Central memory CD8-positive, alpha-beta T cell (primary cell): Measurements from ENCODE around the gene PTPN1.
"Not testable (repeated sequence)": the region's sequence is repeated elsewhere in the genome, so short reads cannot be mapped to it uniquely, and the experiment has no call there.

Experiments used
- ATAC-seq: fragments of 150-1000 bp; cut with Tn5 transposase; replicated peaks from 2 replicates; pipeline ENCODE4 v1.10.0; 2022; ENCODE audit warnings: mild to moderate bottlenecking, moderate FRiP score, moderate number of reproducible peaks; ENCODE audit not compliant: poor library complexity, severe bottlenecking; ENCODE audit errors: extremely low read depth
- DNase-seq, 2 donors: peaks; one replicate each; pipeline ENCODE4 v3.0.0; 2021; ENCODE audit warnings: low spot score in 2 of 2
- H3K27ac Mint-ChIP-seq: one replicate; pipeline ENCODE4 v1.8.0; 2022; ENCODE audit warnings: low read depth, mild to moderate bottlenecking, moderate library complexity, mixed read lengths
- H3K27me3 Mint-ChIP-seq: one replicate; pipeline ENCODE4 v1.8.0; 2022; ENCODE audit warnings: mixed read lengths
- H3K36me3 Mint-ChIP-seq: one replicate; pipeline ENCODE4 v1.8.0; 2022; ENCODE audit warnings: mild to moderate bottlenecking, moderate library complexity, mixed read lengths; ENCODE audit not compliant: insufficient read depth
- H3K4me1 Mint-ChIP-seq: one replicate; pipeline ENCODE4 v1.8.0; 2022; ENCODE audit warnings: mixed read lengths
- H3K4me3 Mint-ChIP-seq: one replicate; pipeline ENCODE4 v1.8.0; 2022; ENCODE audit warnings: mild to moderate bottlenecking, moderate library complexity, mixed read lengths
- H3K9me3 Mint-ChIP-seq: one replicate; pipeline ENCODE4 v1.8.0; 2022; ENCODE audit warnings: mixed read lengths

PTPN1 gene

DNA sequence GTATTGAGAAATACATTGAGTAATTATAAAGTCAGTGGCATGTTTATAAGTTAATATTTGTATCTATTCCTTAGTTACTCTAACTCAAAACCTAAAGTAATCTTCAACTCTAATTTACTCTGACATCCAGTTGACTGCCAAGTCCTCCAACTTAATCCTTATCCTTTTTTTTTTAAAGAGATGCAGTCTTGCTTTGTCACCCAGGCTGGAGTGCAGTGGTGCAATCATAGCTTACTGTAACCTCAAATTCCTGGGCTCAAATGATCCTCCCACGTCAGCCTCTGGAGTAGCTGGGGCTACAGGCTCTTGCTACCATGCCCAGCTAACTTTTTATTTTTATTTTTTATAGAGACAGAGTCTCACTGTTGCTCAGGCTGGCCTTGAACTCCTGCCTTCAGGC is 24.4 kb downstream of the PTPN1 start:
- Mint-ChIP-seq H3K4me1 (peaks cover 72% of the 10 kb centered on the region), H3K27me3 (no peaks in the 10 kb centered on the region), H3K9me3 (no peaks in the 10 kb centered on the region), H3K4me3 (no peak overlapping the region), H3K27ac (no peak overlapping the region), H3K36me3 (peaks cover 12% of the 10 kb centered on the region)
- no peak for DNase-seq
- ATAC-seq, result no peak

DNA sequence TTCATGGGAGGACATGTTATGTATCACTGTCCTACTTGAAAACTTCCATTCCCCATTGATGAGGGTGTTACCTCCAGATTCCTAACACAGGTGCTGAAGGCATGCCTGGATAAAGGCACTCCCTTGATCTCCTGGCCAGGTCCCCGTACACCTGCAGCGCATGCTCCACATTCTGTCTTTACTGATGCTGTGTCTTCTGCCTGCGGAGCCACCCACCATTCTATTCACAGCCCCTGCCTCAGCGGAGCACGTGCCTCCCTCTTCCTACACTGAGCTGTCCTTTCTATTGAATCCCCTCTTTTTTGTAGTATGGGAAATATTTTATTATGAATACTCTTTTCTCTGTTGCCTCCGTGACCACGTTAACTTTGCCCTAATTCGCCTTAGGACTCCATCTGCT is 25.0 kb downstream of the PTPN1 start:
- DNase-seq (no peak), ATAC-seq (no peak)
- Mint-ChIP-seq H3K27ac (no peak overlapping the region), H3K27me3 (no peaks in the 10 kb centered on the region), H3K4me3 (no peak overlapping the region), H3K4me1 (peaks cover 70% of the 10 kb centered on the region), H3K9me3 (no peaks in the 10 kb centered on the region), H3K36me3 (peaks cover 12% of the 10 kb centered on the region)

DNA sequence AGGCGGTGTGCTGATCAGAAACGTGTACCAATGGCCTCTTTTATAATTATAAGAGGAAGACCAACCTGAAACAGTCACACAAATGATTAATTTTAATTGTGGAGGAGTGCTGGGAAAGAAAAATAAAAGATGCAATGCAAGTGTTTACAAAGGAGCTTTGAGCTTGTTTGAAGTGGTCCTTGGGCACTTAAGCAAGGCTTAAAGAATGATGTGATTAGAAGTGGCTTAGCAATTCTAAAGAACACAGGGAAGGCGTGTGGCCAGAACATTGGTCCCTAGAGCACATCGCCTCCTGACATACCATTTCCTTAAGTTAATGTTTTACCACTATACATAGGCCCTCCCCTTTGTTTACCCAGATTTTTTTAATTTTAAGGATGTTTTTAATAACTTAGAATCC is 26.1 kb downstream of the PTPN1 start:
- Mint-ChIP-seq H3K4me3 (no peak overlapping the region), H3K4me1 (peaks cover 77% of the 10 kb centered on the region), H3K9me3 (no peaks in the 10 kb centered on the region), H3K27ac (no peak overlapping the region), H3K27me3 (no peaks in the 10 kb centered on the region), H3K36me3 (peaks cover 14% of the 10 kb centered on the region)
- DNase-seq (no peak), ATAC-seq (no peak)

DNA sequence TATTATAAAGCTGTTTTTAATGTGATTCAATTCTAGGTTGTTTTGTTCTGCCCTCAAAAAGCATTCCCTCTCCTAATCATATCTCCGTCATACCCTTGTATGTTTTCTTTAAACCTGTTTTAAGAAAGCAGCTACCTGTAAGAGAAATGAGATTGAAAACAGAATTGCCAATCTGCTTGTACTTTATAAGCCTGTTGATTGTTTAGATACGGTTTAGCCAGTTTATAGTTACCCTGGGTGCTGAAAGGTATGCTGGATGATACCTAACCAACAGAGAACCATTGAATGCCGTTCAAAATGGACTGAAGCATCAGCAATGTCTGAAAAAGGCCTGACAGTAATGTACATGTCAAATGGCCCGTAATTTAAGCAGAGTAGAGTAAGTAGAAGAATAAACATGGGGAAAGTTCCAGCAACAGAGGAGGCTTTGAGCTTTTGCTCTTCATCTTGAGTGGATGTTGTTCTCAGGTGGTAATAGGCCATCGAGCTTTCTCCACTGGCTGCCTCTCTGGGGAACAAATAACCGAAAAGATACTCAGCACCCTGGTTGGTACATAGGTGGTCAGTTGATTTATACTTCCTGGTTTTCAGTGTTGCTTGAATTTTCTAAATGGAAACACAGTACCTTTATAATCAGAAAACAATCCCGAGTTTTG is 27.5 kb downstream of the PTPN1 start:
- Mint-ChIP-seq H3K36me3 (peaks cover 13% of the 10 kb centered on the region), H3K4me3 (no peak overlapping the region), H3K27ac (no peak overlapping the region), H3K9me3 (no peaks in the 10 kb centered on the region), H3K4me1 (peaks cover 77% of the 10 kb centered on the region), H3K27me3 (no peaks in the 10 kb centered on the region)
- no peak for DNase-seq
- ATAC-seq, result no peak

DNA sequence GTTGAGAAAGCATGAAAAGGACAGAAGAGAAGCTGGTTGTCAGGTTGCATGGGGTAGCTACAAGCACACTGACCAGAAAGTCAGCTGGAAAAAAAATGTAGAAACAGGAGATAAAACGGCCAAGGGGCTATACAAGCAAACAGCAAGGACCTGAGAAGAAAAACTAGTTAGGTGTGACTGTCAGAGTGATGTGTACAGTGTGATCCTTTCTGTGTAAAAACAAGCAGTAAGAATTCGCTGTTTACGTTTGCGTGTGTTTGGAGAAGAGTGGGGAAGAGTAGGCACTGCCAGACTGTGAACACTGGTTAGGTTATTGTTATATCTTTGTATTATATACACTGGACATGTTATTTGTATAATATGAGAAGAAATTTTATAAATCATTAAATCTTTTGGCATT is 28.1 kb downstream of the PTPN1 start:
- Mint-ChIP-seq H3K27ac (no peak overlapping the region), H3K27me3 (no peaks in the 10 kb centered on the region), H3K9me3 (no peaks in the 10 kb centered on the region), H3K4me1 (peaks cover 75% of the 10 kb centered on the region), H3K36me3 (peaks cover 13% of the 10 kb centered on the region), H3K4me3 (no peak overlapping the region)
- DNase-seq (no peak), ATAC-seq (no peak)

- H3K36me3 Mint-ChIP-seq, DNase-seq, H3K27me3 Mint-ChIP-seq, H3K27ac Mint-ChIP-seq, ATAC-seq, H3K9me3 Mint-ChIP-seq, H3K4me3 Mint-ChIP-seq: not testable (repeated sequence)
- peaks cover 72% of the 10 kb centered on the region for H3K4me1 Mint-ChIP-seq
Observed at GRCh38 chr20:50539798-50540197, 29.6 kb downstream of the PTPN1 start.

GRCh38 chr20:50540620-50541605 is 30.7 kb downstream of the PTPN1 start:
- no peak overlapping the region for H3K4me3 Mint-ChIP-seq

DNA sequence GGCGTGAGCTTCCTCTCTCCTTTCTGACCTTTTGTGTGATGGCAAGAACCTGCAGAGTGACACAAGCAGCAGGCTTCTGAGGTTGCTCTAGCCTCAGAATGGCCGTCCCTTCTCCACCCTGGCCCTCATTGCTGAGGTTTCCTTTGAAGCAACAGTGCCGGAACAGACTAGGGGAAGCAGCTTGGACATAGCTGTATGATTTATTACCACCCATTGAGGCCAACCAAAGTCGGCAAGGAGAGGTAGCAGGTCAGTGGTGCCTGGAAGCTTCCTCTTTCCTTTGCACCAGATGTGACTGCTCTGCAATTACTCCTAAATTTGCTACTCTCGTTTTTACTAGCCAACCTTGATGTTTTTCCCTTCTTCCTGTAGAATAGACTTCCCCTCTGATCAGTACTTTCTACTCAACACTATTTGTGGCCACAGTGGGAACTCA is 31.4 kb downstream of the PTPN1 start:
- Mint-ChIP-seq H3K36me3 (peaks cover 8% of the 10 kb centered on the region), H3K4me3 (no peak overlapping the region), H3K9me3 (no peaks in the 10 kb centered on the region), H3K4me1 (peaks cover 71% of the 10 kb centered on the region), H3K27ac (no peak overlapping the region), H3K27me3 (no peaks in the 10 kb centered on the region)
- no peak for ATAC-seq
- DNase-seq, result no peak

More at GRCh38 chr20:50540620-50541605, 30.7 kb downstream of the PTPN1 start:
- H3K4me1 Mint-ChIP-seq, result peaks cover 70% of the 10 kb centered on the region
- peaks cover 11% of the 10 kb centered on the region for H3K36me3 Mint-ChIP-seq
- H3K9me3 Mint-ChIP-seq, result no peaks in the 10 kb centered on the region
- ATAC-seq (no peak), DNase-seq (no peak)
- H3K27ac Mint-ChIP-seq, result no peak overlapping the region
- H3K27me3 Mint-ChIP-seq, result no peaks in the 10 kb centered on the region

GRCh38 chr20:50543326-50543725 is 33.1 kb downstream of the PTPN1 start:
- Mint-ChIP-seq H3K4me3 (no peak overlapping the region), H3K4me1 (peaks cover 70% of the 10 kb centered on the region), H3K9me3 (no peaks in the 10 kb centered on the region), H3K27me3 (no peaks in the 10 kb centered on the region), H3K27ac (peak overlapping the region; percentile 80), H3K36me3 (peaks cover 5% of the 10 kb centered on the region)
- ATAC-seq (no peak), DNase-seq (no peak)

DNA sequence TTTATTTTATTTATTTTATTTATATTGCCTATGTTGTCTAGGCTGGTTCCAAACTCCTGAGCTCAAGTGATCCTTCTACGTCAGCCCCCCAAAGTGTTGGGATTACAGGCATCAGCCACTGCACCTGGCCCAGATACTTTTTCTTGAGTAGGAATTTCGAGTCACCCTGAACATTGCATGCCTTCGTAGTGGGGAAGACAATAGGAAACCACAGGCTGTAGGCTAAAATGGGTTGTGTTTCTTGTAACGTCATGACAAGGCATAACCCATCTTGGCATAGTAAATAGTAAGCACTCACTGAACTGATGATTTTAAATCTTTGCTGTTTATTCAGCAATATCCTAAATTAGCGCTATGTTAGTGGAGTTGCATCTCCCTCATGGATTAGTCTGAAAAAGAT is 34.9 kb downstream of the PTPN1 start:
- DNase-seq (no peak), ATAC-seq (no peak)
- Mint-ChIP-seq H3K36me3 (peaks cover 7% of the 10 kb centered on the region), H3K27me3 (no peaks in the 10 kb centered on the region), H3K9me3 (no peaks in the 10 kb centered on the region), H3K4me1 (peaks cover 77% of the 10 kb centered on the region), H3K4me3 (peak overlapping the region; percentile 72), H3K27ac (peak overlapping the region; percentile 81)

DNA sequence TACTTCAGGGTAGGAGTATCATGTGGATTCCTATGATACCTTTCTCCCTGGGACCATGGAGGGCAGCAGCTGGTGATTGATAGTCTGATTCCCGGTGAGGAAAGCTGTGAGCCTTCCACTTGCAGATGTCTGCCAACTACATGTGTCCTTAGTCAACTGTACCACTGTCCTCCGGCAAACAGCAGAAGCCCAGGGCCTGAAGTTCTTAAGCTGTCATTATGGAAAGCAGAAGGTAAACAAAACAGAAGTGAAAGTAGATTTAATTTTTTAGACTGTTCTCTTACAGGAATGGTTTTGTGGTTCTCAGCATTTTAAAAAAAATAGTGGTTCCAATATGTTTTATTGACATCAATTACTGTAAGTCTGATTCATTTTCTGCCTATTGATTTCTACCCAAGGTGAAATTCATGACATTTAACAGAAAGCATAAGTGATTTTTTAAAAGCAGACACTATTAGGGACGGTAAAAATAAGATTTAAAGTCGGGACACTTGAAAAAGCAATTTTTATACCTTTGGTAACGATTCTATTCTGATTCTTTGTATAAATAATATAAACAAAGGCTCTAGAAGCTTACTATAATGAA is 36.6 kb downstream of the PTPN1 start:
- peak overlapping the region; percentile 72 for H3K4me3 Mint-ChIP-seq
- H3K9me3 Mint-ChIP-seq, result no peaks in the 10 kb centered on the region
- peak overlapping the region; percentile 81 for H3K27ac Mint-ChIP-seq
- H3K4me1 Mint-ChIP-seq, result peaks cover 62% of the 10 kb centered on the region
- DNase-seq, result no peak
- ATAC-seq, result peak; percentile 60
- H3K36me3 Mint-ChIP-seq, result peaks cover 6% of the 10 kb centered on the region
- H3K27me3 Mint-ChIP-seq, result no peaks in the 10 kb centered on the region

DNA sequence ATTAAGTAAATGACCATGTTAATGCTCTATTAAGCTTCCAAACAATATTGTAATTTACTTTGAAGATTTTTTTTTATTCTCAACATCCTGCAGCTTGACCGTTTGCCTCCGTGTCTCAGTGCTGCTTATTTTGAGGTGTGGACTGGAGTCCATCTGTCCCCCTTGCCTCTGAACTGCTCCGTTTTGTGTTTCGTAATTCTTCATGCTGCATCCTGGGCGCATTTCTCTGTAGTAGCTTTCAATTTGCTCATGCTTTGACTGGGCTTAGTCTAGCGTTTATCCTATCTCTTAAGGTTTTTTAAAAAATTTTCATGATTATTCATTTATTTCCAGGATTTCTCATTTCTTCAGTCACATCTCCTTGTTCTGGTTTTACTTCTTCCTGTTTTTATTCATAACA is 37.8 kb downstream of the PTPN1 start:
- no peak for DNase-seq
- no peaks in the 10 kb centered on the region for H3K9me3 Mint-ChIP-seq
- peaks cover 53% of the 10 kb centered on the region for H3K4me1 Mint-ChIP-seq
- H3K27me3 Mint-ChIP-seq, result no peaks in the 10 kb centered on the region
- peaks cover 6% of the 10 kb centered on the region for H3K36me3 Mint-ChIP-seq
- H3K4me3 Mint-ChIP-seq, result no peak overlapping the region
- H3K27ac Mint-ChIP-seq, result peak overlapping the region; percentile 42
- ATAC-seq, result no peak
